ENCODE measurements around the gene PGAM5.
A peak's percentile ranks its signal among the peaks of the same experiment; 100 is the strongest.
"Not testable (repeated sequence)": the region's sequence is repeated elsewhere in the genome, so short reads cannot be mapped to it uniquely, and the experiment has no call there.

Gene PGAM5

GRCh38 chr12:132746613-132747012 is 36.0 kb downstream of the PGAM5 start:
- H3K36me3 ChIP-seq (ENCODE audit: insufficient read depth, low read length): peaks cover 95% of the 10 kb centered on the region
- H3K9me3 ChIP-seq (ENCODE audit: insufficient read depth, low read length, severe bottlenecking): no peaks in the 10 kb centered on the region
- no peaks in the 10 kb centered on the region for H3K4me1 ChIP-seq (ENCODE audit: insufficient read depth, low read length)
- H2AFZ ChIP-seq (ENCODE audit: low read depth, low read length): no peak overlapping the region
- H4K20me1 ChIP-seq (ENCODE audit: insufficient read depth, low read length): peaks cover 41% of the 10 kb centered on the region
- H3K9ac ChIP-seq (ENCODE audit: low read depth, low read length): no peak overlapping the region
- H3K4me3 ChIP-seq (ENCODE audit: low read depth in 1 of 2, low read length in 2 of 2): no peak overlapping the region
- DNase-seq (no peak), ATAC-seq (ENCODE audit: insufficient read depth, low read depth) (0 out of 3 replicates have a peak, but pooled peaks have one; percentile 17)
- no peak overlapping the region for H3K4me2 ChIP-seq (ENCODE audit: insufficient read depth, low read length)
- H3K79me2 ChIP-seq (ENCODE audit: insufficient read depth, low read length): peaks cover 66% of the 10 kb centered on the region
- TF ChIP-seq EZH2 (IDR thresholded peaks at IDR 0.05; ENCODE audit: borderline replicate concordance, low read depth, low read length, severe bottlenecking) (no peak), CTCF (IDR thresholded peaks at IDR 0.05; ENCODE audit: borderline replicate concordance, extremely low read depth, low read length, poor library complexity, severe bottlenecking) (no peak)
- H3K27ac ChIP-seq (ENCODE audit: low read length): no peak overlapping the region
- no peaks in the 10 kb centered on the region for H3K27me3 ChIP-seq (ENCODE audit: insufficient read depth, low read length, poor library complexity)

GRCh38 chr12:132747395-132747794 is 36.8 kb downstream of the PGAM5 start:
- Histone ChIP-seq H3K27me3 (ENCODE audit: insufficient read depth, low read length, poor library complexity) (no peaks in the 10 kb centered on the region), H3K36me3 (ENCODE audit: insufficient read depth, low read length) (peaks cover 95% of the 10 kb centered on the region), H3K9ac (ENCODE audit: low read depth, low read length) (no peak overlapping the region), H3K4me3 (ENCODE audit: low read depth in 1 of 2, low read length in 2 of 2) (no peak overlapping the region), H3K4me1 (ENCODE audit: insufficient read depth, low read length) (no peaks in the 10 kb centered on the region), H3K4me2 (ENCODE audit: insufficient read depth, low read length) (no peak overlapping the region), H4K20me1 (ENCODE audit: insufficient read depth, low read length) (peaks cover 39% of the 10 kb centered on the region), H3K79me2 (ENCODE audit: insufficient read depth, low read length) (peaks cover 71% of the 10 kb centered on the region), H3K9me3 (ENCODE audit: insufficient read depth, low read length, severe bottlenecking) (no peaks in the 10 kb centered on the region), H3K27ac (ENCODE audit: low read length) (no peak overlapping the region), H2AFZ (ENCODE audit: low read depth, low read length) (no peak overlapping the region)
- DNase-seq (no peak), ATAC-seq (ENCODE audit: insufficient read depth, low read depth) (no peak)
- TF ChIP-seq EZH2 (IDR thresholded peaks at IDR 0.05; ENCODE audit: borderline replicate concordance, low read depth, low read length, severe bottlenecking) (no peak), CTCF (IDR thresholded peaks at IDR 0.05; ENCODE audit: borderline replicate concordance, extremely low read depth, low read length, poor library complexity, severe bottlenecking) (no peak)

- peaks cover 95% of the 10 kb centered on the region for H3K36me3 ChIP-seq (ENCODE audit: insufficient read depth, low read length)
- TF ChIP-seq CTCF (IDR thresholded peaks at IDR 0.05; ENCODE audit: borderline replicate concordance, extremely low read depth, low read length, poor library complexity, severe bottlenecking): no peak
- no peak for TF ChIP-seq EZH2 (IDR thresholded peaks at IDR 0.05; ENCODE audit: borderline replicate concordance, low read depth, low read length, severe bottlenecking)
- H3K4me3 ChIP-seq (ENCODE audit: low read depth in 1 of 2, low read length in 2 of 2): no peak overlapping the region
- H3K4me1 ChIP-seq (ENCODE audit: insufficient read depth, low read length): no peaks in the 10 kb centered on the region
- no peak overlapping the region for H2AFZ ChIP-seq (ENCODE audit: low read depth, low read length)
- peaks cover 71% of the 10 kb centered on the region for H3K79me2 ChIP-seq (ENCODE audit: insufficient read depth, low read length)
- no peak overlapping the region for H3K4me2 ChIP-seq (ENCODE audit: insufficient read depth, low read length)
- no peak overlapping the region for H3K9ac ChIP-seq (ENCODE audit: low read depth, low read length)
- no peak for ATAC-seq (ENCODE audit: insufficient read depth, low read depth)
- no peaks in the 10 kb centered on the region for H3K9me3 ChIP-seq (ENCODE audit: insufficient read depth, low read length, severe bottlenecking)
- peaks cover 39% of the 10 kb centered on the region for H4K20me1 ChIP-seq (ENCODE audit: insufficient read depth, low read length)
- H3K27ac ChIP-seq (ENCODE audit: low read length): no peak overlapping the region
- no peaks in the 10 kb centered on the region for H3K27me3 ChIP-seq (ENCODE audit: insufficient read depth, low read length, poor library complexity)
- no peak for DNase-seq
Measured at GRCh38 chr12:132747896-132748295, 37.3 kb downstream of the PGAM5 start.

GRCh38 chr12:132748319-132748718 is 37.7 kb downstream of the PGAM5 start:
- Histone ChIP-seq H3K27ac (ENCODE audit: low read length) (no peak overlapping the region), H3K27me3 (ENCODE audit: insufficient read depth, low read length, poor library complexity) (no peaks in the 10 kb centered on the region), H4K20me1 (ENCODE audit: insufficient read depth, low read length) (peaks cover 42% of the 10 kb centered on the region), H3K4me3 (ENCODE audit: low read depth in 1 of 2, low read length in 2 of 2) (no peak overlapping the region), H3K9me3 (ENCODE audit: insufficient read depth, low read length, severe bottlenecking) (no peaks in the 10 kb centered on the region), H3K4me2 (ENCODE audit: insufficient read depth, low read length) (no peak overlapping the region), H3K79me2 (ENCODE audit: insufficient read depth, low read length) (peaks cover 72% of the 10 kb centered on the region), H2AFZ (ENCODE audit: low read depth, low read length) (no peak overlapping the region), H3K36me3 (ENCODE audit: insufficient read depth, low read length) (peaks cover 95% of the 10 kb centered on the region), H3K9ac (ENCODE audit: low read depth, low read length) (no peak overlapping the region), H3K4me1 (ENCODE audit: insufficient read depth, low read length) (no peaks in the 10 kb centered on the region)
- TF ChIP-seq EZH2 (IDR thresholded peaks at IDR 0.05; ENCODE audit: borderline replicate concordance, low read depth, low read length, severe bottlenecking) (no peak), CTCF (IDR thresholded peaks at IDR 0.05; ENCODE audit: borderline replicate concordance, extremely low read depth, low read length, poor library complexity, severe bottlenecking) (no peak)
- DNase-seq (no peak), ATAC-seq (ENCODE audit: insufficient read depth, low read depth) (no peak)

GRCh38 chr12:132753670-132754069 is 43.0 kb downstream of the PGAM5 start:
- H3K4me2 ChIP-seq (ENCODE audit: insufficient read depth, low read length); DNase-seq; H3K4me1 ChIP-seq (ENCODE audit: insufficient read depth, low read length); H2AFZ ChIP-seq (ENCODE audit: low read depth, low read length); H3K9ac ChIP-seq (ENCODE audit: low read depth, low read length); H3K4me3 ChIP-seq (ENCODE audit: low read depth in 1 of 2, low read length in 2 of 2); H3K27me3 ChIP-seq (ENCODE audit: insufficient read depth, low read length, poor library complexity); H3K27ac ChIP-seq (ENCODE audit: low read length); H3K9me3 ChIP-seq (ENCODE audit: insufficient read depth, low read length, severe bottlenecking); ATAC-seq (ENCODE audit: insufficient read depth, low read depth): not testable (repeated sequence)
- H3K79me2 ChIP-seq (ENCODE audit: insufficient read depth, low read length): peaks cover 82% of the 10 kb centered on the region
- H3K36me3 ChIP-seq (ENCODE audit: insufficient read depth, low read length): peaks cover 90% of the 10 kb centered on the region
- H4K20me1 ChIP-seq (ENCODE audit: insufficient read depth, low read length): peaks cover 50% of the 10 kb centered on the region
